Measurements from ENCODE around the gene OXTR.

The OXTR gene

GRCh38 chr3:8769088-8769822 is at the start of gene OXTR:
Gene OXTR (minus strand): TSS chr3:8769613. CDS start chr3:8768187, 1,426 bp downstream.
- peak; percentile 43 for DNase-seq

GRCh38 chr3:8817486-8817885 is 48.1 kb upstream of the OXTR start:
- DNase-seq, result no peak

DNA sequence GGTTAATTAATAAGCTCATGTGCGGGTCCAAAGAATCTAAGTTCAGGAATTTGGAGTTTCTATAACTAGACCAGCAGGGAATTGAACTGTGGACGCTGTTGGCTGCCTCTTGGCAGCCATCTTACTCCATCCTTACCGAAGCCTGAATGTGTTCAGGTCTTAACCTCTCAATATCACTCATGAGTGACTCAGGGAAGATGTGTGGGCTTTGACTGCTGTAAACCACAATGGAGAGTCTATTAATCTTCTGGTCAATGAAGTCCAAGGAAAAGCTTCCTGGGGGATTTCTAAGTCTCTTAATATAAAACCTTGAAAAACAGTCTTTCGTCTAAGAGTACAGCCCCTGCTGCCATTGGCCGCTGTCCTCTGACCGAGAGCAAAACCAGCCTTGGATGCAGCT is 46.7 kb upstream of the OXTR start:
- DNase-seq, result no peak

- no peak for DNase-seq
Observed at GRCh38 chr3:8813411-8813810, 44.0 kb upstream of the OXTR start.

DNA sequence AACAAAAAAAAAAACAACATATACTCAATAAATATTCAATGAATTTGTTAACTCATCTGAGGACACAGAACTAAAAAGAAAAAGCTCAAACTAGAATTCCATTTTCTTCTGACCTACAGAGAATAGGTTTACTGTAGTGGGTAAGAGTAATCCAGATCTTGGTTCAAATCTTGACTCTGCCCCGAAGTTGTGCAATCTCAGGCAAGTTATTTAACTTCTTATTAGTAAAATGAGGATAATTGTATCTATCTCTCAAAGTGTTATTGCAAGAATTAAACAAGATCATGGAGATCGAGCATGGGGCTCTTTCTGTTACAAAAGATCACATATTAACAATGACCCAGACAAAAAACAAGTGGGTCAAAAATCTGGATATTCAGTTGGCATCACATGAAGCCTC is 41.1 kb upstream of the OXTR start:
- DNase-seq, result no peak

- no peak for DNase-seq
Observed at GRCh38 chr3:8805774-8806173, 36.4 kb upstream of the OXTR start.

DNA sequence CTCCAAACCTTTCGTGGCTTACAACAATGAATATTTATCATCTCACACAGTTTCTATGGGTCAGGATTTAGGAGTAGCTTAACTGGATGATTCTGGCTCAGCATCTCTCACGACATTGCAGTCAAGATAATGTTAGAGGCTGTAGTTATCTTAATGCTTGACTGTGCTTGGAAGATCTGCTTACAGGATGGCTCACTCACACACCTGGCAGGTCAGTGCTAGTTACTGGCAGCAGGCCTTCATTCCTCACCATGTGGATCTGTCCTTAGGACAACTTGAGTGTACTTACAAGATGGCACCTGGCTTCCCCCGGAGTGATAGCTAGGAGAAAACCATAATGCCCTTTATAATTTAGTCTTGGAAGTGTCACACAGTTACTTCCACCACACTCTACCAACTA is 32.8 kb upstream of the OXTR start:
- no peak for DNase-seq

DNA sequence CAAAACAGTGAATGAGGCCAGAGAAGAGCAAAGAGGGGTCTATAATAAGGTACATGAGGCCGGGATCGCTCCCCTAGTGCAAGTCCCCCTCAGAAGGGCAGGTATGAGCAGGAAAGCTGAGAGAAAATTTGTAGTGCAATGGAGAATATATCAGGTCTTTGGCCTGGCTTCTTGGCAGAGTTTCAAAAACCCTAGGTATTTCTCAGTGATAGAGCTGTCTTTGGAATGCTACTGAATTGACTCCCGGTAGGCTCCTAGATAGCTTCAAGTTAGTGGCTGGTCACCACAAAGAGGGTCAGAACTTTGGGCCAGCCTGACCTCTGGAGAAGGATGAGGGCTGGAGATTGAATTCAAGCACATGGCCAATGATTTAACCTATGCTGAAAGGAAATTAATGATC is 30.6 kb upstream of the OXTR start:
- no peak for DNase-seq

- DNase-seq, result no peak
Observed at GRCh38 chr3:8794247-8794646, 24.8 kb upstream of the OXTR start.

GRCh38 chr3:8793242-8793641 is 23.8 kb upstream of the OXTR start:
- no peak for DNase-seq

GRCh38 chr3:8790529-8790928 is 21.1 kb upstream of the OXTR start:
- DNase-seq, result no peak

DNA sequence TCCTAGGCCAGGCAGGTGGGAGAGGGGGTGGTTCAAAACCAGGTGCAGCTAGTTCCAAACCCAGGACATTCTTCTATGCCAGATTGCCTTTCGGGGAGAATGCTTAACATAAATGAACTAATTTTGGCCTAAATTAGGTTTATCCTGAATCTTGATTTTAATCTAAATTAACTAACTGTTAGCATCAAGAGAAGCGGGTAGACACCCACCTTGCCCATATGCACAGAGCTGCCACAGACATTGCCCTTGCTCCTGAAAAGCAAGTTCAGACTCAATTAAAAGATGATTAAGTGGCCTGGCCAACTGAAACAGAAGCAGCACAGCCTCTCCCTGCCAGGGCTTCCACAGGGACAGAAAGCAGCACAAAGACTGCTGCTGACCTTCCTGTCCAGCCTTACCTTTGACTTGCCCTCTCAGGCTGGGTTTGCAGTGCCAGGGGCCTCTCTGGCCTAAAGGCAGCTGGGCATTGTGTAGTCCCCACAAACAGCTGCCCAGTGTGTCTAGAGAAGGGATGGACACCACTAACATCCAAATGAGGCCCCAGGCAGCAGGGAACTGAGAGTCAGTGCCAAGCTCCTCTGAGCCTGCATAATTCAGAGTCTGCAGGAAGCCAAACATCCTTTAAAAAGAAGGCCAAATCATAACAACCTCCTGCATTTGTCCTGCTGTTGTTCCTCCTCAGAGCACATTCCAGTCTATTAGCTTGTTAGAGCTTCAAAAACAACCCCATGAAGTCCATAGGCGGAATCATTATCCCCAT is 15.4 kb upstream of the OXTR start:
- no peak for DNase-seq

DNA sequence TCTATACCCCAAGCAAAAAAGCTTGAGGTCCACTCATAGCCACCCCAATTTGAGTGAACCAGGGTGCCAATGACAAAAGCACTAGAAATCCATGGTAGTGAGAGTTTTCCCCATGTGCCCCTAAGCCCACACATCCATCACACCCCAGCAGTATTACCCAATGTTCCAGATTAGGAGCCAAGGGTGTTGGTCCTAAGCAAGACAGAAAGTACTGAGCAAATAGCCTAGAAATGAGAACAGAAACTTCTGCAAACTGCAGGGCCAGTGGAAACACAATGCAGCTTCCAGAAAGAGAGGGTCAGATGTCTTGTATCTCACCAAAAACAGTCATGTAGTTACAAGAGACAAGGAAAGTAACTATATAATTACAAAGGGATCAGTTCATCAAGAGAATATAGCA is 10.9 kb upstream of the OXTR start:
- no peak for DNase-seq

- no peak for DNase-seq
Observed at GRCh38 chr3:8778475-8778874, 9.1 kb upstream of the OXTR start.

- no peak for DNase-seq
Observed at GRCh38 chr3:8777978-8778267, 8.5 kb upstream of the OXTR start.

DNA sequence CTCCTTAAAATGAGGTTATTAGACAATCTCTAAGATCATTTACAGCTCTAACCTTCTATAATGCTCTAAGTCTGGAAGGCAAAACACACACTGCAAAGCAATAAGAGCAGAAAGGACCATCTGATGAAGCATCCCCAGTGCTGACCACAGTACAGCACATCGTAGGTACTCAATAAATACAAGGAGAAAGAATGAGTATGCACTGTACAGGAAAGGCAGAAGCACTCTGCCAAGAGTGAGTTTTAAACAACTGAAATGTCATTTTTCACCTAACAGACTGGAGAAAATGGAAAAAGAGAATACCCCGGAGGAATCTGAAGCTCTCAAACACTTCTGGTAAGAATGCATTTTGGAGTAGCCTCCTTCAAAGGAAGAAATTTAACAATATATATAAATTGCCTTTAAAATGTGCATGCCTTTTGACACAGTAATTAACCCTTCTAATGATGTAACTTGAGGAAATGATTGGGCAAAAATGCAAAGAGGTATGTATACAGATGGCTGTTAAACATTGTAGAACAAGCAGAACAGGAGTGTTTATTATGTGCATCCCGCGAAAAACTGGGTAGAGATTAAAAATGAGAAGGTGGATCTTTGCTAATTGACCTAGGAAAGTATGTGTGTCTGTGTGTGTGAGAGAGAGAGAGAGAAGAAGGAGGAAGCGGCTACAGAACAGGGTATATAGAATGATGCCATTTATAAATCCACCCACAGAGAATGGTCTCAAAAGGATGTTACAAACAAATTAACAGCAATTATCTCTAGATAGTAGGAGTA is 8.0 kb upstream of the OXTR start:
- DNase-seq, result no peak

DNA sequence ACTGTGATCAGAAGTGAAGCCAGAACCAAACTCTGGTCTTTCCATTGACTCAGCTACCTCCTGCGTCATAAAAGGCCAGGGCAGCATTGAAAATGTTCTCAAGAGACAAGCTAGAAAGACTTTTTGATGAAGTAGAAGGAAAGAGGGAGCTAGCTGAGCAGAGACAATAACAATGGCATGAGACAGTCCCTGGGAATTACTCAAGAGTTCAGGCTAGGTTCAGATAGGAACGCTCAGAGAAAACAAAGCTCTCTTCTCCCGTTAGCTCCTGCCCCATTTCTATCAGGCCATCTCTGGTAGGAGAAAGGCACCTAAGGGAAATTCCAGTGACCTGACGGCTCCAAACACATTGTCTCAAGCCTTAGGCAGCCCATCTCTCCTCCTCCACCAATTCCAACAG is 7.0 kb upstream of the OXTR start:
- DNase-seq, result no peak

DNA sequence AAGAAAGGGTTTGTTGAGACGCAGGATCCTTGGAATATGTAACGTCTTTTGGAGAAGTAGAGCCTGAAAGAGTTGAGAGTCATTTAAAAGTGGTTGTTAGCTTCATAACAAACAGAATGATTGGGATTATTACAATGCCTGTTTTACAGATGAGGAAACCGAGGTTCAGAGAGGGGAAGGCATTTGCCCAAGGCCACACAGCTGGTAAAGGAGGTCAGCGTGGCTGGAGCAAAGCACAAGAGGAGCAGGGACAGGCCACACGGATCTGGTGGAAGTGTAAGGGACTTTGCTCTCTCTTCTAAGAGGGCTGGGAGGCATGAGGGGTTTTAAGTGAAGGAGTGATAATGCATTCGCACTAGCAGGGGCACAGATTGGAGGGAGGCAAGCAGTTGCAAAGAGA is 6.2 kb upstream of the OXTR start:
- no peak for DNase-seq

GRCh38 chr3:8775181-8775580 is 5.8 kb upstream of the OXTR start:
- no peak for DNase-seq

DNA sequence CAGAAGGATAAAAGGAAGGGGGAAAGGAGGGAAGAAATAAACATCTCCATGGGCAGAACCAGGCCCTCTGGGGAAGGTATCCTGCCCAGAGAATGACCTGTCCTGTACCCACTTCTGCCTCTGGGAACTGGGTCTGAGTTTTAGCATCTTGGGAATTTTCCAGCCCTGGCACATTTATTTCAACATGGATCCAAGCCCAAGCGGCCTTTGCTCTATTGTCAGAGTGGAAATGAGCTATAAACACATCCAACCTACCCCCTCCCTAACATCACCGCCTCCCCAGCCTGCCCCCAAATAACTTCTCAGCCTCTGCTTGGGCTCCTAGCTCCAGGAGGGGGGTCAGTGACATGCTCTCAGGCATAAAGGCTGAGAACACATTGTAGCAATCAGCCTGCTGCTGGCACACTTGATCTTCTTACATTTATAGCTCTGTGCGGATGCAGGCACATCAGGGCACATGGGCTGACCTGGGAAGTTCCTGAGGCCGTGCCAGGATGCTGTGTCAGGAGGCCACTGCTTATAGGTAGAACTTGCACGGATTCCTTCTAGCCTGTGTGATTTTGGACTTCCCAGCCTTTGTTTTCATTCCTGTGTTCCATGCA is 4.6 kb upstream of the OXTR start:
- DNase-seq, result no peak

GRCh38 chr3:8768364-8769087 is 887 bp downstream of the OXTR start:
- DNase-seq, result no peak

DNA sequence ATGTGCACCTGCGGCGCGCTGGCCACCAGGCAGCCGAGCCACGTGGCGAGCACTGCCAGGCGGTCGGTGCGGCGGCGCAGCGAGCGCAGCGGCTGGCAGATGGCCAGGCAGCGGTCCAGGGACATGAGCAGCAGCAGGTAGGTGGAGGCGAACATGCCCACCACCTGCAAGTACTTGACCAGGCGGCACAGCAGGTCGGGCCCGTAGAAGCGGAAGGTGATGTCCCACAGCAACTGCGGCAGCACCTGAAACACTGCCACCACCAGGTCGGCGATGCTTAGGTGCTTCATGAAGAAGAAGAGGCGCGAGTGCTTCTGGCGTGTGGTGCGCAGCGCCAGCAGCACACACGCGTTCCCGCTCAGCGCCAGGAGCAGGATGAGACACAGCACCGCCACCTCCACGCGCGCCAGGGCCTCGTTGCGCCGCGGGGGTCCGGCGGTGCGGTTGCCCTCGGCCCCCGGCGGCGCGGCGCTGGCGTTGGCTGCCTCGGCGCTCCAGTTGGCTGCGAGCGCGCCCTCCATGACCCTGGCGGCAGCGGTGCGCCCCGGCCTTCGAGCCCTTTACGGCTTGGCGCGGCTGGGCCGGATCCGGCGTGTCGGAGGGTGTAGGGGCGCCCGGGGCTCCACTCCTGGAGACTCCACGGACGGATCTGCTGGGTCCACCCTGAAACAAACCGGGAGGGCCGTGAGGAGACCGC is 1.6 kb downstream of the OXTR start:
- DNase-seq, result no peak
